ENCODE data around the gene CLIP3.
"Not testable (repeated sequence)": the region's sequence is repeated elsewhere in the genome, so short reads cannot be mapped to it uniquely, and the experiment has no call there.

The CLIP3 gene

GRCh38 chr19:36032251-36033104 lies at the start of gene CLIP3:
TSS of gene CLIP3 (minus strand) at chr19:36032873. CDS start at chr19:36032357, 516 bp downstream.
- DNase-seq (ENCODE audit: low spot score), result no peak

GRCh38 chr19:36081894-36082293 lies 49.2 kb upstream of the CLIP3 start:
- no peak for DNase-seq (ENCODE audit: low spot score)

- no peak for DNase-seq (ENCODE audit: low spot score)
Observed at GRCh38 chr19:36081385-36081784, 48.7 kb upstream of the CLIP3 start.

GRCh38 chr19:36079389-36079945 lies 46.8 kb upstream of the CLIP3 start:
- DNase-seq (ENCODE audit: low spot score), result no peak

GRCh38 chr19:36073121-36073876 lies 40.6 kb upstream of the CLIP3 start:
- no peak for DNase-seq (ENCODE audit: low spot score)

- DNase-seq (ENCODE audit: low spot score), result no peak
Observed at GRCh38 chr19:36072081-36072480, 39.4 kb upstream of the CLIP3 start.

- DNase-seq (ENCODE audit: low spot score), result not testable (repeated sequence)
Observed at GRCh38 chr19:36068810-36069499, 36.3 kb upstream of the CLIP3 start.

- DNase-seq (ENCODE audit: low spot score), result no peak
Observed at GRCh38 chr19:36067681-36068080, 35.0 kb upstream of the CLIP3 start.

- no peak for DNase-seq (ENCODE audit: low spot score)
Observed at GRCh38 chr19:36064826-36065225, 32.2 kb upstream of the CLIP3 start.

GRCh38 chr19:36061367-36061766 lies 28.7 kb upstream of the CLIP3 start:
- DNase-seq (ENCODE audit: low spot score), result no peak

GRCh38 chr19:36060430-36060829 lies 27.8 kb upstream of the CLIP3 start:
- DNase-seq (ENCODE audit: low spot score), result peak; percentile 16

GRCh38 chr19:36059180-36059910 lies 26.7 kb upstream of the CLIP3 start:
- DNase-seq (ENCODE audit: low spot score), result no peak

- no peak for DNase-seq (ENCODE audit: low spot score)
Observed at GRCh38 chr19:36058481-36059179, 26.0 kb upstream of the CLIP3 start.

GRCh38 chr19:36054733-36055686 lies 22.3 kb upstream of the CLIP3 start, which contains the start of gene WDR62:
TSS of gene WDR62 (plus strand) at chr19:36054897. CDS start at chr19:36054972, 75 bp downstream.
- DNase-seq (ENCODE audit: low spot score), result peak; percentile 94

- DNase-seq (ENCODE audit: low spot score), result peak; percentile 100
Observed at GRCh38 chr19:36054119-36054732, 21.6 kb upstream of the CLIP3 start, which contains the start of gene THAP8. TSS of gene THAP8 (minus strand) at chr19:36054285. CDS start at chr19:36054217, 68 bp downstream.

GRCh38 chr19:36051637-36052036 lies 19.0 kb upstream of the CLIP3 start:
- DNase-seq (ENCODE audit: low spot score), result no peak

- no peak for DNase-seq (ENCODE audit: low spot score)
Observed at GRCh38 chr19:36051236-36051635, 18.6 kb upstream of the CLIP3 start.

GRCh38 chr19:36049080-36049698 lies 16.5 kb upstream of the CLIP3 start:
- DNase-seq (ENCODE audit: low spot score), result no peak

- no peak for DNase-seq (ENCODE audit: low spot score)
Observed at GRCh38 chr19:36047835-36048234, 15.2 kb upstream of the CLIP3 start.

Measured in hematopoietic multipotent progenitor cell treated with erythropoietin and hydrocortisone succinate and interleukin-3 and kit ligand, for 15 days (in vitro differentiated cells).